SK-N-SH (cell line): ENCODE measurements around the gene CDH19. TPM values are rescaled to one million over a fixed set of nuclear protein-coding genes. Genes with fewer than 3 reads are reported as not detected.

Source experiments
- CTCF ChIA-PET: fragments of 300-600, 350-600 bp; formaldehyde crosslinking; extraction: SDS; loops from one replicate; lab custom pipeline; 2021; lab: Yijun Ruan, JAX
- POLR2A ChIA-PET: fragments of 350-600 bp; sonication (Branson Sonifier 250); formaldehyde crosslinking; extraction: SDS; loops from one replicate; lab custom pipeline; 2020; ENCODE audit warnings: antibody characterized with exemption, inconsistent platforms; lab: Yijun Ruan, JAX
- DNase-seq: peaks from one replicate; pipeline ENCODE4 v3.0.0; 2012
- H2AFZ ChIP-seq: fragments of 200-600 bp; sonication (generic); 2 replicates; pipeline ENCODE4 v1.8.1; 2016; ENCODE audit warnings: antibody characterized with exemption, mild to moderate bottlenecking, low read depth
- H3F3A ChIP-seq: fragments of 200-600 bp; sonication (generic); replicated peaks from 2 replicates; pipeline ENCODE3; 2016; ENCODE audit warnings: antibody characterized with exemption, mild to moderate bottlenecking; ENCODE audit not compliant: insufficient read depth
- H3K27ac ChIP-seq, 2 experiments: fragments of 200-500 bp in 1 of 2; fragments of 200-600 bp in 1 of 2; sonication (Bioruptor generic) in 1 of 2; sonication (generic), shearing (Covaris generic) in 1 of 2; 2 replicates each; pipeline versions ENCODE4 v1.5.1 to v1.6.1; 2014 to 2016; ENCODE audit warnings: low read depth in 2 of 2, inconsistent platforms in 1 of 2, low read length in 1 of 2, mild to moderate bottlenecking in 1 of 2, mixed read lengths in 1 of 2
- H3K27me3 ChIP-seq: fragments of 200-600 bp; sonication (generic), shearing (Covaris generic); 2 replicates; pipeline ENCODE4 v1.6.1; 2016; ENCODE audit warnings: mixed run types; ENCODE audit not compliant: insufficient read depth
- H3K36me3 ChIP-seq, 2 experiments: fragments of 200-500 bp in 1 of 2; fragments of 200-600 bp in 1 of 2; sonication (Bioruptor generic) in 1 of 2; sonication (generic) in 1 of 2; replicated peaks in 1 of 2; 2 replicates each; pipeline versions ENCODE3 to v1.5.1; 2014 to 2016; ENCODE audit warnings: low read length in 1 of 2, mild to moderate bottlenecking in 1 of 2; ENCODE audit not compliant: insufficient read depth in 2 of 2, control insufficient read depth in 1 of 2
- H3K4me1 ChIP-seq, 2 experiments: fragments of 200-500 bp in 1 of 2; fragments of 200-600 bp in 1 of 2; sonication (Bioruptor generic) in 1 of 2; sonication (generic), shearing (Covaris generic) in 1 of 2; 2 replicates each; pipeline versions ENCODE4 v1.5.1 to v1.6.1; 2014 to 2016; ENCODE audit warnings: low read depth in 1 of 2, low read length in 1 of 2, mixed run types in 1 of 2; ENCODE audit not compliant: insufficient read depth in 2 of 2, control insufficient read depth in 1 of 2
- H3K4me2 ChIP-seq: fragments of 200-600 bp; sonication (generic), shearing (Covaris generic); 2 replicates; pipeline ENCODE4 v1.6.1; 2017; ENCODE audit warnings: mixed run types
- H3K4me3 ChIP-seq, 2 experiments: fragments of 200-500 bp in 1 of 2; fragments of 200-600 bp in 1 of 2; sonication (Bioruptor generic) in 1 of 2; sonication (generic), shearing (Covaris generic) in 1 of 2; 2 replicates each; pipeline versions ENCODE4 v1.5.1 to v1.8.1; 2014 to 2016; ENCODE audit warnings: low read depth in 2 of 2, inconsistent platforms in 1 of 2, low read length in 1 of 2, mild to moderate bottlenecking in 1 of 2, mixed read lengths in 1 of 2, moderate library complexity in 1 of 2
- H3K79me2 ChIP-seq: fragments of 200-600 bp; sonication (generic); 2 replicates; pipeline ENCODE4 v1.8.1; 2017; ENCODE audit warnings: mild to moderate bottlenecking; ENCODE audit not compliant: insufficient read depth
- H3K9ac ChIP-seq: fragments of 200-600 bp; sonication (generic); 2 replicates; pipeline ENCODE4 v1.6.1; 2017; ENCODE audit warnings: mixed run types
- H3K9me2 ChIP-seq: fragments of 200-600 bp; sonication (generic); 2 replicates; pipeline ENCODE4 v1.6.1; 2017; ENCODE audit warnings: mixed run types
- H3K9me3 ChIP-seq: fragments of 200-600 bp; sonication (generic); 2 replicates; pipeline ENCODE4 v1.6.1; 2017; ENCODE audit warnings: mixed run types, mild to moderate bottlenecking, moderate library complexity
- H4K20me1 ChIP-seq: fragments of 200-600 bp; sonication (generic); 2 replicates; pipeline ENCODE4 v1.6.1; 2017; ENCODE audit warnings: mild to moderate bottlenecking, mixed run types; ENCODE audit not compliant: insufficient read depth
- CHD2 ChIP-seq: fragments of 150-350 bp; IDR thresholded peaks from 2 replicates; pipeline ENCODE4 v1.6.1; 2018; ENCODE audit warnings: low read length; ENCODE audit not compliant: partially characterized antibody
- ELF1 ChIP-seq: IDR thresholded peaks from 2 replicates; pipeline ENCODE4 v1.4.0; 2012
- EZH2phosphoT487 ChIP-seq: fragments of 200-600 bp; sonication (generic); IDR thresholded peaks from 2 replicates; pipeline ENCODE4 v1.6.1; 2017; ENCODE audit warnings: low read depth, mixed run types, mild to moderate bottlenecking, antibody characterized with exemption, moderate library complexity, borderline replicate concordance
- FOSL2 ChIP-seq: IDR thresholded peaks from 2 replicates; pipeline ENCODE4 v1.4.0; 2012; ENCODE audit warnings: low read depth, mild to moderate bottlenecking, moderate library complexity, borderline replicate concordance
- GATA2 ChIP-seq: sonication (generic); formaldehyde crosslinking; IDR thresholded peaks from 2 replicates; pipeline ENCODE4 v1.5.0; 2020; ENCODE audit warnings: mild to moderate bottlenecking, missing genetic modification reagents
- MXI1 ChIP-seq: IDR thresholded peaks from 2 replicates; pipeline ENCODE4 v1.6.1; 2012; ENCODE audit warnings: mild to moderate bottlenecking, low read depth, low read length, improper control_type of control experiment
- NRF1 ChIP-seq: IDR thresholded peaks from 2 replicates; pipeline ENCODE4 v1.6.1; 2012; ENCODE audit warnings: low read depth, mild to moderate bottlenecking, low read length
- POLR2AphosphoS5 ChIP-seq: IDR thresholded peaks from 2 replicates; pipeline ENCODE4 v1.6.1; 2012; ENCODE audit warnings: low read depth, low read length
- SIN3A ChIP-seq: IDR thresholded peaks from 2 replicates; pipeline ENCODE4 v1.6.1; 2012; ENCODE audit warnings: low read depth, mild to moderate bottlenecking, low read length, moderate library complexity, borderline replicate concordance
- SMC3 ChIP-seq: IDR thresholded peaks from 2 replicates; pipeline ENCODE4 v1.6.1; 2012; ENCODE audit warnings: low read depth, low read length, improper control_type of control experiment
- TAF1 ChIP-seq: IDR thresholded peaks from 2 replicates; pipeline ENCODE4 v1.6.1; 2012; ENCODE audit warnings: low read depth, mild to moderate bottlenecking, low read length, moderate library complexity, borderline replicate concordance
- TCF12 ChIP-seq: IDR thresholded peaks from 2 replicates; pipeline ENCODE4 v1.4.0; 2012
- YY1 ChIP-seq: IDR thresholded peaks from 2 replicates; pipeline ENCODE4 v1.4.0; 2012; ENCODE audit warnings: low read depth, mild to moderate bottlenecking
- WGBS: methylation state at CpG from one replicate; pipeline ENCODE4 v1.1.6; 2017; ENCODE audit warnings: low lambda C conversion rate; 5-methylcytosine and 5-hydroxymethylcytosine counted together
- polyA plus RNA-seq, 3 experiments: library from polyadenylated mRNA; depleted of rRNA; stranded (reverse); fragments of >200 nt; gene quantifications; 2 replicates each; pipeline ENCODE4 v1.2.3, GENCODE V29; 2012
- TF ChIP-seq, protein P1 (sequence below): IDR thresholded peaks from 2 replicates; pipeline ENCODE4; 2012
- TF ChIP-seq, protein P2 (sequence below): IDR thresholded peaks from 2 replicates; pipeline ENCODE4 v1.4.0; 2012; ENCODE audit warnings: low read depth
- TF ChIP-seq, protein P3 (sequence below): fragments of 150-350 bp; IDR thresholded peaks from 2 replicates; pipeline ENCODE4 v1.6.1; 2016; ENCODE audit warnings: mild to moderate bottlenecking, low read depth, low read length
- TF ChIP-seq, protein P4 (sequence below): fragments of 150-350 bp; IDR thresholded peaks from 2 replicates; pipeline ENCODE4 v1.6.1; 2017; ENCODE audit warnings: antibody characterized with exemption, low read length, low read depth, borderline replicate concordance
- TF ChIP-seq, protein P5 (sequence below): IDR thresholded peaks from 2 replicates; pipeline ENCODE4 v1.6.1; 2012; ENCODE audit warnings: mild to moderate bottlenecking, low read depth, low read length, moderate library complexity

CDH19 gene
- polyA plus RNA-seq, 1 of the 3 experiments (the other 2 are of a cell fraction), result not detected

DNA sequence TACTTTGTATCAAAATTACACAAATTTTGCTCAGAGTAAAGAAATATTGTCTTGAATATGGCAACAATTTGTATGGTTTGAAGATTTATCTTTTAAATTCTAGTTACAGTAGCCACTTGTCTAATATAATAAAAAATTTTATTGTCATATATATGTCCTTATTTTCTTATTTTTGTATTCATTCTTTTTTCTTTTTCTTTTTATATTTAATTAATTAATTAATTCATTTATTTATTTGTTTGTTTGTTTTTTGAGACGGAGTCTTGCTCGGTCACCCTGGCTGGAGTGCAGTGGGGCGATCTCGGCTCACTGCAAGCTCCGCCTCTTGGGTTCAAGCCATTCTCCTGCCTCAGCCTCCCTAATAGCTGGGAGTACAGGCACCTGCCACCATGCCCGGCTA lies 3.7 kb upstream of the CDH19 start:
- no peaks in the 10 kb centered on the region for H3K9me3 ChIP-seq
- ChIA-PET POLR2A (no interaction called here), CTCF (no interaction called here)
- no peaks in the 10 kb centered on the region for H3K9me2 ChIP-seq
- WGBS, result 78% methylated on average over 6 of the region's 6 CpGs
- no peak overlapping the region for H3K4me3 ChIP-seq
- H3K27me3 ChIP-seq, result no peaks in the 10 kb centered on the region
- H2AFZ ChIP-seq, result no peak overlapping the region
- H3F3A ChIP-seq, result no peaks in the 10 kb centered on the region
- H3K79me2 ChIP-seq, result no peaks in the 10 kb centered on the region
- no peak overlapping the region for H3K9ac ChIP-seq
- no peaks in the 10 kb centered on the region for H3K36me3 ChIP-seq
- H3K4me2 ChIP-seq, result no peak overlapping the region
- DNase-seq, result no peak
- no peak overlapping the region for H3K27ac ChIP-seq
- no peaks in the 10 kb centered on the region for H3K4me1 ChIP-seq
- TF ChIP-seq SMC3 (no peak), FOSL2 (no peak), SIN3A (no peak), EZH2phosphoT487 (no peak), MXI1 (no peak), TCF12 (no peak), ELF1 (no peak), YY1 (no peak), NRF1 (no peak), POLR2AphosphoS5 (no peak), GATA2 (no peak), TAF1 (no peak), CHD2 (no peak)
- TF ChIP-seq, protein P1, sequence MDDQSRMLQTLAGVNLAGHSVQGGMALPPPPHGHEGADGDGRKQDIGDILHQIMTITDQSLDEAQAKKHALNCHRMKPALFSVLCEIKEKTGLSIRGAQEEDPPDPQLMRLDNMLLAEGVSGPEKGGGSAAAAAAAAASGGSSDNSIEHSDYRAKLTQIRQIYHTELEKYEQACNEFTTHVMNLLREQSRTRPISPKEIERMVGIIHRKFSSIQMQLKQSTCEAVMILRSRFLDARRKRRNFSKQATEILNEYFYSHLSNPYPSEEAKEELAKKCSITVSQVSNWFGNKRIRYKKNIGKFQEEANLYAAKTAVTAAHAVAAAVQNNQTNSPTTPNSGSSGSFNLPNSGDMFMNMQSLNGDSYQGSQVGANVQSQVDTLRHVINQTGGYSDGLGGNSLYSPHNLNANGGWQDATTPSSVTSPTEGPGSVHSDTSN, result no peak
- TF ChIP-seq, protein P2, sequence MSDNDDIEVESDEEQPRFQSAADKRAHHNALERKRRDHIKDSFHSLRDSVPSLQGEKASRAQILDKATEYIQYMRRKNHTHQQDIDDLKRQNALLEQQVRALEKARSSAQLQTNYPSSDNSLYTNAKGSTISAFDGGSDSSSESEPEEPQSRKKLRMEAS, result no peak
- TF ChIP-seq, protein P3, sequence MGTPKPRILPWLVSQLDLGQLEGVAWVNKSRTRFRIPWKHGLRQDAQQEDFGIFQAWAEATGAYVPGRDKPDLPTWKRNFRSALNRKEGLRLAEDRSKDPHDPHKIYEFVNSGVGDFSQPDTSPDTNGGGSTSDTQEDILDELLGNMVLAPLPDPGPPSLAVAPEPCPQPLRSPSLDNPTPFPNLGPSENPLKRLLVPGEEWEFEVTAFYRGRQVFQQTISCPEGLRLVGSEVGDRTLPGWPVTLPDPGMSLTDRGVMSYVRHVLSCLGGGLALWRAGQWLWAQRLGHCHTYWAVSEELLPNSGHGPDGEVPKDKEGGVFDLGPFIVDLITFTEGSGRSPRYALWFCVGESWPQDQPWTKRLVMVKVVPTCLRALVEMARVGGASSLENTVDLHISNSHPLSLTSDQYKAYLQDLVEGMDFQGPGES, result no peak
- TF ChIP-seq, protein P4, sequence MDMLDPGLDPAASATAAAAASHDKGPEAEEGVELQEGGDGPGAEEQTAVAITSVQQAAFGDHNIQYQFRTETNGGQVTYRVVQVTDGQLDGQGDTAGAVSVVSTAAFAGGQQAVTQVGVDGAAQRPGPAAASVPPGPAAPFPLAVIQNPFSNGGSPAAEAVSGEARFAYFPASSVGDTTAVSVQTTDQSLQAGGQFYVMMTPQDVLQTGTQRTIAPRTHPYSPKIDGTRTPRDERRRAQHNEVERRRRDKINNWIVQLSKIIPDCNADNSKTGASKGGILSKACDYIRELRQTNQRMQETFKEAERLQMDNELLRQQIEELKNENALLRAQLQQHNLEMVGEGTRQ, result no peak
- TF ChIP-seq, protein P5, sequence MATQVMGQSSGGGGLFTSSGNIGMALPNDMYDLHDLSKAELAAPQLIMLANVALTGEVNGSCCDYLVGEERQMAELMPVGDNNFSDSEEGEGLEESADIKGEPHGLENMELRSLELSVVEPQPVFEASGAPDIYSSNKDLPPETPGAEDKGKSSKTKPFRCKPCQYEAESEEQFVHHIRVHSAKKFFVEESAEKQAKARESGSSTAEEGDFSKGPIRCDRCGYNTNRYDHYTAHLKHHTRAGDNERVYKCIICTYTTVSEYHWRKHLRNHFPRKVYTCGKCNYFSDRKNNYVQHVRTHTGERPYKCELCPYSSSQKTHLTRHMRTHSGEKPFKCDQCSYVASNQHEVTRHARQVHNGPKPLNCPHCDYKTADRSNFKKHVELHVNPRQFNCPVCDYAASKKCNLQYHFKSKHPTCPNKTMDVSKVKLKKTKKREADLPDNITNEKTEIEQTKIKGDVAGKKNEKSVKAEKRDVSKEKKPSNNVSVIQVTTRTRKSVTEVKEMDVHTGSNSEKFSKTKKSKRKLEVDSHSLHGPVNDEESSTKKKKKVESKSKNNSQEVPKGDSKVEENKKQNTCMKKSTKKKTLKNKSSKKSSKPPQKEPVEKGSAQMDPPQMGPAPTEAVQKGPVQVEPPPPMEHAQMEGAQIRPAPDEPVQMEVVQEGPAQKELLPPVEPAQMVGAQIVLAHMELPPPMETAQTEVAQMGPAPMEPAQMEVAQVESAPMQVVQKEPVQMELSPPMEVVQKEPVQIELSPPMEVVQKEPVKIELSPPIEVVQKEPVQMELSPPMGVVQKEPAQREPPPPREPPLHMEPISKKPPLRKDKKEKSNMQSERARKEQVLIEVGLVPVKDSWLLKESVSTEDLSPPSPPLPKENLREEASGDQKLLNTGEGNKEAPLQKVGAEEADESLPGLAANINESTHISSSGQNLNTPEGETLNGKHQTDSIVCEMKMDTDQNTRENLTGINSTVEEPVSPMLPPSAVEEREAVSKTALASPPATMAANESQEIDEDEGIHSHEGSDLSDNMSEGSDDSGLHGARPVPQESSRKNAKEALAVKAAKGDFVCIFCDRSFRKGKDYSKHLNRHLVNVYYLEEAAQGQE, result no peak
- H4K20me1 ChIP-seq, result no peaks in the 10 kb centered on the region
